Measurements from ENCODE around the gene OR3A3.

Gene OR3A3

DNA sequence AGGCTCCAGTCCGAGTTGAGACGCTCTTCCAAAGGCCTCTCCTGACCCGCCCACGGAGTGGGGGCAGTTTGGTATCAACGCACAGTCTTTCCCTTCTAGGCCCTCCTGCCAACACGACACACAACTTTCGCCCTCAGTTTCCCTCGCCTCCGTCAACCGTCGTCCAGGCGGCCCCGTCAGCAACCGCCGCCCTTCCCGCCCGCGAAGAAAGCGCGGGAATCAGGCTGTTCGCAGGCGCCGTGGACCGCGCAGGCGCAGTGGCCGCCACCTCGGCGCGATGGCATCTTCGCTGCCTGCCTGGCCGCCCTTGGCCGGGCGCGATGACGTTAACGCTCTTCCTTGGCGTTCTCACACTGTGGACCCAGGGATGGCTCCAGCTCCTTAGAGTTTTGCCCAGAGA is 60.4 kb downstream of the OR3A3 start, which contains the start of gene SPATA22:
Gene SPATA22, minus strand, starts transcription at position 221 of the 400 bp plus-strand sequence. CDS start 2,494 bp downstream, outside the sequence.
- in situ Hi-C loops (cut with MboI; ENCODE audit: low sequenced_read_pairs): no loop called here

DNA sequence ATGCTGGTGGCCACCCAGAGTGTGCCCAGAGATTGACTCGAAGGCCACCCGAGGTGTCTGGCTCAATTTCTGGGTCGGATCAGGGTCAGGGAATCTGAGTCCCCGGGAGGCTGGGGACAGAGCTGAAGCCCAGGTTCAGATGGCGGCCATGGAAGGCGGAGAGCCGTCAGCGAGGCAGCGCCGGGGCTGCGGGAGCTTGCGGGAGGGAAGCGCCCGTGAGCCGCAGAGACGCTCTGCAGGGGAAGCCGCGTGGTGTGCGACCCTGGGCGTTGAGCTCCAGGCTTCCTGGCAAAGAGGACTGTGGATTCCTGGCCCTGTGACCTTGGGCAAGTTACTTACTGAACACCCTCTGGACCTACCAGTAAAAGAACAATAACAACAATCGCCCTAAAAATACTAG is 61.0 kb downstream of the OR3A3 start:
- in situ Hi-C loops (cut with MboI; ENCODE audit: low sequenced_read_pairs): no loop called here

All from hTERT RPE-1 (cell line).